HTR-8/SVneo (cell line): ENCODE data around the gene MSL1.
"Not testable (repeated sequence)": the region's sequence is repeated elsewhere in the genome, so short reads cannot be mapped to it uniquely, and the experiment has no call there.

Source experiments
- DNase-seq: peaks from one replicate; pipeline ENCODE4 v3.0.0; 2011; ENCODE audit warnings: low spot score, mixed read lengths; ENCODE audit not compliant: insufficient read length
- FAIRE-seq: peaks from 2 replicates; lab custom pipeline; 2011; peaks lifted over from hg19 to GRCh38; lab: Jason Lieb, UNC

The MSL1 gene

DNA sequence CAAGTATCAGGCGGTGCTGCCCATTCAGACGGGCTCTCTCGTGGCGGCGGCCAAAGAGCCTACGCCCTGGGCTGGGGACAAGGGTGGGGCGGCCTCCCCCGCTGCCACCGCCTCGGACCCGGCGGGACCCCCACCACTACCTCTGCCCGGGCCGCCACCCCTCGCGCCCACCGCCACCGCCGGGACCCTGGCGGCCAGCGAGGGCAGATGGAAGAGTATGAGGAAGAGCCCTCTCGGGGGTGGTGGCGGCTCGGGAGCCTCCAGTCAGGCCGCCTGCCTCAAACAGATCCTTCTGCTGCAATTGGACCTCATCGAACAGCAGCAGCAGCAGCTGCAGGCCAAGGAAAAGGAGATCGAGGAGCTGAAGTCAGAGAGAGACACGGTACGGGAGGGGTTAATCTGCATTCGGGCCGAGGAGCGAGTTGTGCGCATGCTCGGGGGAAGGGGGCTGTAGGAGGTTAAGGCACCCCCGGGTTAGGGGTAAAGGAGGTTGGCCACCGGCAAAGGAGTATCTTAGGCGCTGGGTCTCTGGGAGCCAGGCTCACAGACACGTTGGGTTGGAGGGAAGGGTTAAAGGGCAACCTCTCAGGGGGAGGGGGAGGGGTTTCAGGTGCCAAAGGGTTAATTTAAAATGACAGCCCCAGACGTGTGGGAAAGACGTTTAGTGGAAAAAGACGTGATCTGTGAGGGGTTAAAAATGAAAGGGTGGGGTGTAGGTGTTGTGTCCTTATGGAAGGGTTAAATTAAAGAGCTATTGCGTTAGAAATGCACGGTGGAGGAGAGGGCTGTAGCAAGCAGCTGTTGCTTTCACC lies 1.4 kb downstream of the MSL1 start:
- FAIRE-seq, result peak; percentile 76
- DNase-seq, result no peak

DNA sequence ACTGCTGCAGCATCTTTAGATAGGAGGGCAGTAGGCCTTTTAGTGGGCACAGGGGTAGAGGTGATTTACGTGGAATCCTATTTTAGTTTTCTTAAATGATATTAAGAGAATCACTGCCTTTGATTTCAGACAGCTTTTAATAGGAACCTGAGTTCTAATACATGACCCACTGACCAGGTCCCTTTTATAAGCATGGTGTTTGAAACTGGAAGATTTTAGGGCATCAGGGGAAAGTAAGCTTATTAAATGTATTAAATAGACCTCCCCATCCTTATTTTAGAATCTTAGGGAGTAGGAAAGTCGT lies 2.0 kb downstream of the MSL1 start:
- DNase-seq (no peak), FAIRE-seq (no peak)

DNA sequence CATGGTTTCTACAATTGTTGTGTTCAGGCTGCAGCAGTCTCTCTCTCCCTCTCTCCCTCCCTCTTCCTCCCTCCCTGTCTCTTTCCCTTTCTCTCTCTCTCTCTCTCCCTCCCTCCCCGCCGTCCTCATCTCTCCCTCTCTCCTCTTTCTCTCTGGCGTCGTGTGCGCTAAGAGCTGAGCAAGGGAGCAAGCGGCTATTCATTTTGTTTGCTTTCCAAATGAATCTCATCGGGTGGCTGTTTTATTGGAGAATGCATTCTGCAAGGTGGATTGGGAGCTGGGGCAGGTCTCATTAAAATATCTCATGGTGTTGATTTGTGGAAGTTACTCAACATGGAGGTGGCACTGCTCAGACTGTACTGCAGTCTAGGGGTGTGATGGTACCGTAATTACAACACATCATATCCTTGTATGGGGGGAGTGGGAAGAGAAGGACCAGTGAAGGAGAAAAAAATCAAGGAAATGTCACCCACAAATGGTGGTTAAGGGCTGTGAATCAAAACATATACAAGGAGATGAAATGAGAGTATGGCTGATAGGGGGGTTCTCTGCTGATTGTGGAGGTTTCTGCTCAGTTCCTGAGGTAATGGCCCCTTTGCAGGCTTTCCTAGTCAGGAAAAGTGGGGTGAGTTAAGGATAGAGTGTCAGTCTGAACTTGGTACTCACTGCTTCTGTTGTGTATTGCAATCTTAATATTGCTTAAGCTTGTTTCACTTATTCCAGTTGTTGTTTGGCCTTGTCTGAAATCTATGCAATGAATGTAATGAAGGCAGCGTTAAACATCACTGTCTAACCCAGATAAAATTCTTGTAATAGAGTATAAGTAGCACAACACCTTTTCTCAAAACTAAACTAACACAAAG lies 2.7 kb downstream of the MSL1 start:
- DNase-seq (no peak), FAIRE-seq (peak; percentile 60)

DNA sequence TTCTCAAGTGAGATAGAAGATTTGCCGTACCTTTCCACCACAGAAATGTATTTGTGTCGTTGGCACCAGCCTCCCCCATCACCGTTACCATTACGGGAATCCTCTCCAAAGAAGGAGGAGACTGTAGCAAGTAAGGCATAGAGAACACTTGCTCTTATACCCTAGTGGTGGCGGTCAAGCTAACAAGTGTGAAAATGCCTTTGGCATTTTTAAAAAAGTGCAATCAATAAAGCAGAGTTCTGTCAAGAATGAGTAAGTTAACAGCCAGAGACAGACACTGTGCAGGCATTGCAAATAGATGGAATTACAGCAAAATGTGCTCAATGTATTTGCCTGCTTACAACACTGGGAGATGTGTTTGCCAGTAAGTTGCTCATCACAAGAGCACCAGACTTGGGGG lies 7.7 kb downstream of the MSL1 start:
- FAIRE-seq (peak; percentile 38), DNase-seq (no peak)

DNA sequence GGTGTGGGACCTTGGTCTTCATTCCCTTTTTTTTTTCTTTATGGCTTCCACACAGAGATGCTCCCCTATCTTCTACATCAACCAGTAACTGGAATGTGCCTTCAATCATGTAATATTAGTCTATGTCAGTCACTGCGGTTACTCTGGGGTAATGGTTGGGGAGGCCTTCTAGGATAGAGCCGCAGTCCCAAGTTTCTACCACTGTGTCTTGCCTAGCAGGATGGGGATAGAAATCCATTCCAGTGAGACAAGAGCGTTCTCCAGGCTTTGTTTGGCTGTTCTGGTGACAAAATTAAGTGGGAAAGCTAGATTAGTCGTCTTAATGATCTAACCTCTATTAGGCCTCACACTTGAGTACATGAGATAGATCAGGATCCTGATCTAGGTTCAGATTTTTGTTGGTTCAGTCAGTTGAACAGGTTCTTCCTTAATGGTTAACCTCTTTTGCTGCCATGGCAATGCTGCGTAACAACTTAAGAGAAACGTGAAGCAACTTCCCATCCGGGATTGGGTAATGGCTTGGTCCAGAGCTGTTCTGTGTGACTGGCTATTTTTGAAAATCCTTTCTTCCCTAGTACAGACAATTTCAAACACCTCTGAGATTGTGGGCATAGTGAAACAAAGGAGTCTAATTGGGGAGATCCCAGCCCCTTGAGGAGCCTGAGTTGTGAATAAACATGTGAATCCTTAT lies 8.7 kb downstream of the MSL1 start:
- DNase-seq, result no peak
- FAIRE-seq, result no peak

DNA sequence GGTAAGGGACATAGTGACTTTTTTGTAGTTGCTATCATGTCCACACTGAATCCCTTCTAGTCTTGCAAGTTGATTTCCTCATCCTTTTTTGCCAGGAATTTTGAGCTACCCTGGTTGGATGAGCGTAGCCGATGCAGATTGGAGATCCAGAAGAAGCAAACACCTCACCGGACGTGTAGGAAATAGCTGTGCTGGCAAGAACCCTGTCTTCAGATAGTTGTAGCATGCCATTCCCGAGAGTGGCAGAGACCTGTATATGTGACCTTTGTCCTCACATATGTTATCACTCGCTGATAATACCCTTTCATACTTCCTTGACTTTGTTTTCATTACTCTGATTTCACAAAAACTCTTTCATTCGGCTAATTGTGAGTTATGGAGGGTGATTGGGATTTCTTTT lies 12.4 kb downstream of the MSL1 start:
- DNase-seq, result no peak

DNA sequence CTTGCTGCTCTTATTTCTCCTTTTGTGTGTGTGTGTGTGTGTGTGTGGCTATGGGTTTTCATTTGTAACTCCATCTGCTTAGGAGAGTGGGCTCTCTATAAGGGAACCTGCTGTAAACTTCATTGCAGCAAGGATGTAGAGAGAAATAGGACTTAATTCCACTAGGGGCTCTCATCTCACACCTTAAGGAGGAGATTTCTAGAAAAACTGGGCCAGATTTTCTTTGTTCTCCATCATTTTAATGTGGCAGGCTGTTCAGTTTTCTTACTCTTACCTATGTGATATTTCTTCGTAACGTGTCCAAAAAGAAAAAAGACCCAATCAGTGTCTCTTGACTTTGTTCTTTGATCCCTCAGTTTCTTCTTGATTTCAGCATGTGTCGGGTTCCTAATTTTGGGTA lies 14.0 kb downstream of the MSL1 start:
- DNase-seq, result no peak
- FAIRE-seq, result no peak

More for the DNA sequence above, 12.4 kb downstream of the MSL1 start:
- FAIRE-seq, result no peak

DNA sequence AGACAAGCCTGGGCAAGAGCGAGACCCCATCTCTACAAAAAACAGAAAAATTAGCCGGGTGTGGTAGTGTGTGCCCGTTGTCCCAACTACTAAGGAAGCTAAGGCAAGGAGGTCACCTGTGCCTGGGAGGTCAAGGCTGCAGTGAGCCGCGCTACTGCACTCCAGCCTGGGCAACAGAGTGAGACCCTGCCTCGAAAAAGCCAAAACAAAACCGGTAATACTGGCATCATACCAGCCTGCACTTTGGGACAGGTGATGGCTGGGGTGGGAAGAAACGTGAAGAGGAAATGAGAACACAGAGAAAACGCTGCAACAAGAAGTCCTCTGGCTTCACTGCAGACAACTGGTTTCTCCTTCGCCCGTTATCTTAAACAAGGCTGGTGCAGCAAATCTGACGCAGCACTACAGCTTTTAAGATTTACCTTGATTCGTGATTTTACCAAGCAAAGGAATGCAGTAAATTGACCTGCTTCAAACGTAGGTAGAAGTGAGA lies 17.8 kb downstream of the MSL1 start:
- FAIRE-seq, result no peak
- no peak for DNase-seq

DNA sequence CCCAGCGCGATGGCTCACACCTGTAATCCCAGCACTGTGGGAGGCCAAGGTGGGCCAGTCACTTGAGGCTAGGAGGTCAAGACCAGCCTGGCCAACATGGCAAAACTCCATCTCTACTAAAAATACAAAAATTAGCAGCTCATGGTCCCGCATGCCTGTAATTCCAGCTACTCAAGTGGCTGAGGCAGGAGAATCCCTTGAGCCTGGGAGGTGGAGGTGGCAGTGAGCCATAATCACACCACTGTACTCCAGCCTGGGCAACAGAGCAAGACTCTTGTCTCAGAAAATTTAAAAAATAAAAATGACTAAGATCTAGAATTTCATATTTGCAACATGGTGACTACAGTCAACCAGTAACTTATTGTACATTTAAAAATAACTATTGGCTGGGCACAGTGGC lies 21.4 kb downstream of the MSL1 start:
- not testable (repeated sequence) for FAIRE-seq, DNase-seq

DNA sequence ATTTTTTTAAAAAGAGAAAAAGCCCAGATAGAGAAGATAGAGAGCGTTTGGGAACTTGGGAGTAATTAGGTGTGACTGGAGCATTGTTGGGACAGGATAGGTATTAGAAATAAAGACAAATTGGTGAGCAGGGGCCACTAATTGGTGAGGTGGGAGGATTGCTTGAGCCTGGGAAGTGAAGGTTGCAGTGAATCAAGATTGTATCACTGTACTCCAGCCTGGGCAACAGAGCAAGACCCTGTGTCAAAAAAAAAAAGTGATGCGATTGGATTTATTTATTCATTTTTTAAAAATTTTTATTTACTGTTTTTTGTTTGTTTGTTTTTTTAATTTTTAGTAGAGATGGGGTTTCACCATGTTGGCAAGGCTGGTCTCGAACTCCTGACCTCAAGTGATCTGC lies 23.7 kb downstream of the MSL1 start:
- FAIRE-seq (no peak), DNase-seq (no peak)

DNA sequence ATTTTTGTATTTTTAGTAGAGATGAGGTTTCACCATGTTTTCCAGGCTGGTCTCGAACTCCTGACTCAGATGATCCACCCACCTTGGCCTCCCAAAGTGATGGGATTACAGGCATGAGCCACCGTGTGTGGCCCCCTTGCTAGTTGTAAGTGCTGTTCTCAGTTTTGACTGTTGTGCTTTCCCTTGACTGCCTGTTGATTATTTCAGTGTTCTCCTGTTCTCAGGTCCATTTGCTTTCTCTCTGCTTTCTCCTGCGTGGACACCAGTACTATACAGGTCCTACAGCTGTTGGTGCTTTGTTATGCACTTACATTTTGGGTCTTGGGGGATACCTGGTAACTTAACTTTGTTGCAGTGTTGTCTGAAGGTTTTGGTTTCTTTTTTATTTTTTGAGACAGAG lies 26.8 kb downstream of the MSL1 start:
- FAIRE-seq (no peak), DNase-seq (no peak)

DNA sequence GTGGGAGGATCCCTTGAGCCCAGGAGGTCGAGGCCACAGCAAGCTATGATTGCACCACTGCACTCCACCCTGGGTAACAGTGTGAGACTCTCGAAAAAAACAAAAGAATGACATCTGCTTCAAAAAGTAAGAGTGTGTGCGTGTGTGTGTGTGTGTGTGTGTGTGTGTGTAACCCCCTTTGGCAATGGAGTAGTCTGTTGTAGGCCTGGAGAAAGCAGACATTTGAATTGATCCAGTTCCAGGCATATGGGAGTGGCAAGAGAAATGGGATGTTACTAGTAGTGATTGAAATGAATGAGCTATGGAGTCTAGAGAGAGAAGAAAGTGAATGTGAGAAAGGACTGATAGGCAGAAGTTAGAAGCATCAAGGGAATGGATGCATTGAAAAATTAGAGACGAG lies 28.5 kb downstream of the MSL1 start:
- DNase-seq, result no peak
- no peak for FAIRE-seq

DNA sequence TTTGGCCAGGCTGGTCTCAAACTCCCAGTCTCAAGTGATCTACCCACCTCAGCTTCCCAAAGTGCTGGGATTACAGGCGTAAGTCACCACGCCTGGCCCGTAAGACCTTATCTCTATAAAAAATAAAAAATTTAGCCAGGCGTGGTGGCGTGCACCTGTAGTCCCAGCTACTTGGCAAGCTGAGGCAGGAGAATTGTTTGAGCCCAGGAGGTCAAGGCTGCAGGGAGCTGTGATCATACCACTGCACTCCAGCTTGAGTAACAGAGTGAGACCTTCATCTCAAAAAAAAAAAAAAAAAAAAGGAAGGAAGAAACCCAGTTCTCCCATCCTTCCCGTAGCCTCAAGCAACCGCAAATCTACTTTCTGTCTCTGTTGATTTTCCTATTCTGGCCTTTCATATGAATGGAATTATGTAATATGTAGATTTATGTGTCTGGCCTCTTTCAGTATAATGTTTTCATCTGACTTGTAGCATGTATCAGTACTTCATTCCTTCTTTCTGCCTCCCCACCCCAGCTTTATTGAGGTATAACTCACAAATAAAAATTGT lies 29.7 kb downstream of the MSL1 start:
- FAIRE-seq (no peak), DNase-seq (no peak)

DNA sequence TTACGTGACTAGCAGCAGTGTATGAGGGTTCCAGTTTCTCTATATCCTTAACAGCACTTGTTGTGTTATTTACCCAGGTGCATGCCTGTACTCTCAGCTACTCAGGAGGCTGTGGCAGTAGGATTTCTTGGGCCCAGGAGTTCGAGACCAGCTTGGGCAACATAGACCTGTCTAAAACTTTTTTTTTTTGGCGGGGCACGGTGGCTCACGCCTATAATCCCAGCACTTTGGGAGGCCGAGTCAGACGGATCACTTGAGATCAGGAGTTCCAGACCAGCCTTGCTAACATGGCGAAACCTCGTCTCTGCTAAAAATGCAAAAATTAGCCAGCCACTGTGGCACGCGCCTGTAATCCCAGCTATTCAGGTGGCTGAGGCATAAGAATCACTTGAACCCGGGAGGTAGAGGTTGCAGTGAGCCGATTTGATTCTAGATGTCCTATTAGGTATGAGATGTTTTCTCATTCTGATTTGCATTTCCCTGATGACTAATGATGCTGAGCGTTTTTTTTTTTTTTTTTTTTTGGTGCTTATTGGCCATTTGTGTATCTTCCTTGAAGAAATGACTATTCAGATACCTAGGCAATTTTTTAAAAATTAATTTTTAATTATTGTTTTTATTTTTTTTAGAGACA lies 31.9 kb downstream of the MSL1 start:
- DNase-seq (no peak), FAIRE-seq (no peak)

DNA sequence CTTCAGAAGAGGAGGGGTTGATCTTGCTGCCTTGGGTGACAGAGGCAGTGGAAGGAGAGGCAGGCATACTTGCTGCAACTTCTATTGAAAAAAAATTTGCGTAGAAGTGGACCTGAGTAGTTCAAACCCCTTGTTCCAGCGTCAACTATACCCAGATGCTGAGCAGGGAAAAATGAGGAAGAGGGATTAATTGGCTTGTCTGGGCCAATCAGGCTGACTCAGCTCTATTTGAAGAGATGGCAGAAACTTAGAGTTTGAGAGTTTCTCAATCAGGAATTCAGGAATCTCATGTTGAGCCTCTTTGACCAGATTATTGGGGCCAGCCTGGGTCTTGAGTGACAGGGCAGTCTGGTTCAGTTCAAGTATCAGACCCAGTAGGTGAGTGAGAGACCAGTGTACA lies 36.2 kb downstream of the MSL1 start:
- no peak for DNase-seq
- FAIRE-seq, result no peak

DNA sequence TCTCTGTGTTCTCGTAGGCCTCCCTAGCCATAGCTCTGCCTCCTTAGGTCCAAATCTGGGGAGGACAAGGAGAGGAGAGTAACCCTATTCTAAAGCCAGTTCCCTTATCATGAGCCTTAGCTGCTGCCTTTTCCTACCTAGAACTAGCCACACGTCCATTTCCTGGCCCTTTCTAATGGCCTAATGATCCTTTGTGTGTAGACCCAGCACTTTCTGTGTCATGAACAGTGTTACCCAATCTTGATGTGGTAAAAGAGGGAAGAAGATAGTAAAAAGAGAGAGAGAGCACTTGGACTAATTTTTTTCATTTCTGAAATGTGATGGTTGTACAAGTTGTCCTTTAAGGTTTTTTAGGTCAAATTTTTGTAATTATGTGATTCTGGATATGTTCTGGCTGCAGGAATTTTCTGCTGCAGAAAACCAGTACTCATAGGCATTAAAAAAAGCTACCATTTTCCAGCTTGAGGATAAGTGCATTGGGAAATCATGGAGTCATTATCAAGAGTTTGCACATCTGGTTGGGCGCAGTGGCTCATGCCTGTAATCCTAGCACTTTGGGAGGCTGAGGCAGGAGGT lies 36.8 kb downstream of the MSL1 start:
- DNase-seq (no peak), FAIRE-seq (no peak)

DNA sequence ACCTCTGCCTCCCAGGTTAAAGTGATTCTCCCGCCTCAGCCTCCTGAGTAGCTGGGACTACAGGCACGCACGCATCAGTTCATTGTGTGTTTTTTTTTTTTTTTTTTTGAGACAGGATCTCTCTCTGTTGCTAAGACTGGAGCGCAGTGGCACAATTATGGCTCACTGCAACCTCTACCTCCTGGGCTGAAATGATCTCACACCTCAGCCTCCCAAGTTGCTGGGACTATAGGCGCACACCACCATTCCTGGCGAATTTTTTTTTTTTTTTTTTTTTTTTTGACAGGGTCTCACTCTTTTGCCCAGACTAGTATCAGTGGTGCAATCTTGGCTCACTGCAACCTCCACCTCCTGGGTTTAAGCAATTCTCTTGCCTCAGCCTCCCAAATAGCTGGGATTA lies 37.7 kb downstream of the MSL1 start:
- DNase-seq (no peak), FAIRE-seq (no peak)

DNA sequence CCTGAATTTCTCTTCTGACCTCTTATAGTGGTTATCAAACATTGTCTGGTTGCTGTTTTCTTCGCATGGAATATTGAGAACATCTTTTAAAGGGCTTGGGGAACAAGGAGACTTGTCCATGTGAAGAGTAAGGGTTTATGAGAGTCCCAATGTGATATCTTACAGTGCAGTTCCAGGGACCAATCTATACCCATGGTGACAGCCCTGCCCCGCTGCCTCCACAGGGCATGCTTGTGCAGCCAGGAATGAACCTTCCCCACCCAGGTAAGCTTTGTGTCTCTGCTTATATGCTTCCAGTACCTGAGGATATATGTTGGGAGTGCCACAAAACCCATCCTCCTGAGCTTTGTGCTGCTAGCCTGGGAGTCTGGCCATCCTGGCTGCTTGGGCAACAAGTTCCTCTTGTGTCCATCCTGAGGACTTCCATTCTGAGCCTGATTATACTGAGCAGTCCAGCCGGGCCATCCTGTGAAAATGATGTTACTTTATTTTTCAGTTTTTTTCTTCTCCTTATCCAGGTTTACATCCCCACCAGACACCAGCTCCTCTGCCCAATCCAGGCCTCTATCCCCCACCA lies 46.0 kb downstream of the MSL1 start:
- no peak for FAIRE-seq

DNA sequence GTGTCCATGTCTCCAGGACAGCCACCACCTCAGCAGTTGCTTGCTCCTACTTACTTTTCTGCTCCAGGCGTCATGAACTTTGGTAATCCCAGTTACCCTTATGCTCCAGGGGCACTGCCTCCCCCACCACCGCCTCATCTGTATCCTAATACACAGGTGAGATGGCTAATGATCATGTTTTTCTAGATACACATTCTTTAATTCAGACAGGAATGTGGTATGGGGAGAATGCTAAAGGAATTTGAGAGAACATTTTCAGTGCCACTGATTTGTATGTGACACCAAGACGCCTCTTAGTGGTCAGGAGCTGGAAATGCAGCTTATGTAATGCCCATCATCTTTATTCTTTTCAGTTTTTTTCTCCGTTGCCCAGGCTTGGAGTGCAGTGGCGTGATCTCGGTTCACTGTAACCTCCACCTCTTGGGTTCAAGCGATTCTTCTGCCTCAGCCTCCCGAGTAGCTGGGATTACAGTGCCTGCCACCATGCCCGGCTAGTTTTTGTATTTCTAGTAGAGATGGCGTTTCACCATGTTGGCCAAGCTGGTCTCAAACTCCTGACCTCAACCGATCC lies 46.6 kb downstream of the MSL1 start:
- DNase-seq (peak; percentile 88), FAIRE-seq (peak; percentile 60)

More for the DNA sequence above, 46.0 kb downstream of the MSL1 start:
- no peak for DNase-seq
